Liver (tissue), 9 donors: ENCODE measurements around the gene RAB37. TPM values are rescaled to one million over a fixed set of nuclear protein-coding genes. Genes with fewer than 3 reads are reported as not detected.

ENCODE experiments used
- DNase-seq: peaks from one replicate; pipeline ENCODE4 v3.0.0-alpha.2; 2017; ENCODE audit warnings: low spot score
- H3K27ac ChIP-seq, 2 donors: one replicate each; pipeline ENCODE4 v1.7.0; 2013; ENCODE audit warnings: inconsistent platforms in 2 of 2, low read length in 2 of 2, control low read depth in 1 of 2, low read depth in 1 of 2, mild to moderate bottlenecking in 1 of 2
- H3K27me3 ChIP-seq, 4 donors: one replicate each; pipeline versions ENCODE4 v1.6.1 to v1.7.0; 2013; ENCODE audit warnings: low read length in 3 of 4, inconsistent platforms in 1 of 4, mild to moderate bottlenecking in 1 of 4, moderate library complexity in 1 of 4; ENCODE audit not compliant: control insufficient read depth in 4 of 4, insufficient read depth in 4 of 4
- H3K36me3 ChIP-seq, 4 donors: one replicate each; pipeline versions ENCODE4 v1.6.1 to v1.7.0; 2013; ENCODE audit warnings: low read length in 3 of 4, mild to moderate bottlenecking in 3 of 4, low read depth in 1 of 4, moderate library complexity in 1 of 4; ENCODE audit not compliant: control insufficient read depth in 4 of 4, insufficient read depth in 3 of 4
- H3K4me1 ChIP-seq, 4 donors: one replicate each; pipeline versions ENCODE4 v1.6.1 to v1.7.0; 2013; ENCODE audit warnings: low read length in 3 of 4, mild to moderate bottlenecking in 3 of 4, moderate library complexity in 1 of 4; ENCODE audit not compliant: control insufficient read depth in 4 of 4, insufficient read depth in 4 of 4
- H3K4me3 ChIP-seq, 3 donors: one replicate each; pipeline versions ENCODE4 v1.6.1 to v1.7.0; 2013; ENCODE audit warnings: low read length in 3 of 3, control low read depth in 1 of 3, low read depth in 1 of 3, mild to moderate bottlenecking in 1 of 3
- H3K9ac ChIP-seq, 2 donors: one replicate each; pipeline ENCODE4 v1.7.0; 2013; ENCODE audit warnings: low read length in 2 of 2, mild to moderate bottlenecking in 2 of 2, moderate library complexity in 2 of 2, control low read depth in 1 of 2, low read depth in 1 of 2
- H3K9me3 ChIP-seq, 4 donors: one replicate each; pipeline versions ENCODE4 v1.6.1 to v1.7.0; 2013; ENCODE audit warnings: low read length in 3 of 4; ENCODE audit not compliant: control insufficient read depth in 4 of 4
- ATF3 ChIP-seq: IDR thresholded peaks from 2 replicates; pipeline ENCODE4 v1.6.1; 2016; ENCODE audit warnings: antibody characterized with exemption
- CTCF ChIP-seq: fragments of 150-350 bp; IDR thresholded peaks from 2 replicates; pipeline ENCODE4 v1.5.1; 2017; ENCODE audit warnings: improper control_type of control experiment, low read depth, low read length; ENCODE audit not compliant: missing input control
- EGR1 ChIP-seq, 2 donors: IDR thresholded peaks; 2 replicates each; pipeline ENCODE4 v1.6.1; 2016 to 2018; ENCODE audit warnings: antibody characterized with exemption in 2 of 2, low read depth in 2 of 2
- FOXA1 ChIP-seq: IDR thresholded peaks from 2 replicates; pipeline ENCODE4 v1.6.1; 2016; ENCODE audit warnings: antibody characterized with exemption
- FOXA2 ChIP-seq: IDR thresholded peaks from 2 replicates; pipeline ENCODE4 v1.6.1; 2016; ENCODE audit warnings: antibody characterized with exemption
- HNF4A ChIP-seq, 2 donors: conservative IDR thresholded peaks; 2 replicates each; pipeline ENCODE4 v1.6.1; 2016; ENCODE audit warnings: antibody characterized with exemption in 2 of 2, mild to moderate bottlenecking in 2 of 2
- HNF4G ChIP-seq: IDR thresholded peaks from 2 replicates; pipeline ENCODE4 v1.6.1; 2016; ENCODE audit warnings: antibody characterized with exemption
- JUND ChIP-seq, 2 donors: IDR thresholded peaks; 2 replicates each; pipeline ENCODE4 v1.6.1; 2016; ENCODE audit warnings: antibody characterized with exemption in 2 of 2
- MAX ChIP-seq: IDR thresholded peaks from 2 replicates; pipeline ENCODE4 v1.6.1; 2016; ENCODE audit warnings: antibody characterized with exemption
- NR2F2 ChIP-seq: IDR thresholded peaks from 2 replicates; pipeline ENCODE4 v1.6.1; 2016; ENCODE audit warnings: antibody characterized with exemption
- RAD21 ChIP-seq, 2 donors: IDR thresholded peaks; 2 replicates each; pipeline ENCODE4 v1.6.1; 2016; ENCODE audit warnings: antibody characterized with exemption in 2 of 2, mild to moderate bottlenecking in 2 of 2
- REST ChIP-seq: IDR thresholded peaks from 2 replicates; pipeline ENCODE4 v1.6.1; 2016; ENCODE audit warnings: antibody characterized with exemption, mild to moderate bottlenecking
- RXRA ChIP-seq, 2 donors: IDR thresholded peaks; 2 replicates each; pipeline ENCODE4 v1.6.1; 2017 to 2018; ENCODE audit warnings: antibody characterized with exemption in 2 of 2, mild to moderate bottlenecking in 1 of 2
- SP1 ChIP-seq: IDR thresholded peaks from 2 replicates; pipeline ENCODE4 v1.6.1; 2018; ENCODE audit warnings: antibody characterized with exemption, mild to moderate bottlenecking
- TAF1 ChIP-seq: conservative IDR thresholded peaks from 2 replicates; pipeline ENCODE4 v1.6.1; 2016; ENCODE audit warnings: antibody characterized with exemption, mild to moderate bottlenecking
- YY1 ChIP-seq: IDR thresholded peaks from 2 replicates; pipeline ENCODE4 v1.6.1; 2016; ENCODE audit warnings: antibody characterized with exemption, mild to moderate bottlenecking
- ZBTB33 ChIP-seq: IDR thresholded peaks from 2 replicates; pipeline ENCODE4 v1.6.1; 2016; ENCODE audit warnings: antibody characterized with exemption
- WGBS: extraction: QIAGEN DNeasy Blood & Tissue Kit; methylation state at CpG from one replicate; pipeline ENCODE4 v1.1.7; 2013; 5-methylcytosine and 5-hydroxymethylcytosine counted together
- polyA plus RNA-seq, 2 donors: library from polyadenylated mRNA; stranded (reverse) in 1 of 2; unstranded in 1 of 2; fragments of 200-250 nt in 1 of 2; fragments of >200 nt in 1 of 2; fragmentation: Nextera tagmentation in 1 of 2; extraction: Ambion mirVana in 1 of 2; gene quantifications; one replicate each; pipeline versions ENCODE4 v1.2.1 to v1.2.3, GENCODE V29; 2013 to 2015
- total RNA-seq, 2 donors: library from RNA; depleted of rRNA; stranded (reverse); fragments of >200 nt; gene quantifications; one replicate each; pipeline ENCODE4 v1.2.3, GENCODE V29; 2014
- donor health status: healthy.
- donor health status: healthy.
- donor health status: healthy.
- donor health status: healthy.
- donor health status: healthy.

The RAB37 gene
- total and polyA plus RNA-seq, 4 donors = 5.1 to 8.8 (median 5.6) TPM

- 70% methylated on average over 11 of the region's 11 CpGs for WGBS
- Histone ChIP-seq H3K9ac (no peak overlapping the region), H3K9me3 (no peaks in the 10 kb centered on the region)
These were observed 42.9 kb downstream of the RAB37 start for GRCh38 chr17:74779948-74780400.

GRCh38 chr17:74780443-74781238 is 43.6 kb downstream of the RAB37 start:
- Histone ChIP-seq H3K4me1 (peaks cover 2 to 22% (median 13%) of the 10 kb centered on the region in 4 donors), H3K4me3 (no peak overlapping the region)

More at GRCh38 chr17:74779948-74780400, 42.9 kb downstream of the RAB37 start:
- Histone ChIP-seq H3K4me3 (no peak overlapping the region), H3K4me1 (peaks cover 2 to 28% (median 19%) of the 10 kb centered on the region in 4 donors), H3K36me3 (no peaks in the 10 kb centered on the region), H3K27ac (peak overlapping the region in 1 of 2 donors; percentile 25), H3K27me3 (no peaks in the 10 kb centered on the region)
- no peak for DNase-seq
- TF ChIP-seq NR2F2 (peak; percentile 88), RXRA (IDR thresholded peaks at IDR 0.05) (peak in 1 of 2 donors; percentile 32), EGR1 (IDR thresholded peaks at IDR 0.05; ENCODE audit: low read depth in 2 of 2) (no peak)

GRCh38 chr17:74782571-74782970 is 45.5 kb downstream of the RAB37 start:
- Histone ChIP-seq H3K9me3 (no peaks in the 10 kb centered on the region), H3K36me3 (peaks cover 0 to 6% (median 2%) of the 10 kb centered on the region in 4 donors), H3K9ac (no peak overlapping the region), H3K4me3 (no peak overlapping the region), H3K27ac (no peak overlapping the region), H3K4me1 (peaks cover 0 to 10% (median 2%) of the 10 kb centered on the region in 4 donors), H3K27me3 (no peaks in the 10 kb centered on the region)
- no peak for DNase-seq
- WGBS = 90% methylated on average over 5 of the region's 5 CpGs
- TF ChIP-seq FOXA1 (no peak), REST (no peak), HNF4A (conservative IDR thresholded peaks at IDR 0.05) (no peak), NR2F2 (no peak), ATF3 (no peak), ZBTB33 (no peak), HNF4G (no peak), SP1 (no peak), FOXA2 (no peak), JUND (IDR thresholded peaks at IDR 0.05) (no peak), TAF1 (no peak), YY1 (no peak)

More at GRCh38 chr17:74780443-74781238, 43.6 kb downstream of the RAB37 start:
- no peaks in the 10 kb centered on the region for H3K9me3 ChIP-seq
- peaks cover 0 to 1% (median 0%) of the 10 kb centered on the region in 4 donors for H3K36me3 ChIP-seq
- no peaks in the 10 kb centered on the region for H3K27me3 ChIP-seq
- TF ChIP-seq EGR1 (IDR thresholded peaks at IDR 0.05; ENCODE audit: low read depth in 2 of 2) = no peak
- no peak for TF ChIP-seq MAX
- TF ChIP-seq CTCF = peak; percentile 60
- peak; percentile 84 to 88 for TF ChIP-seq RAD21 (IDR thresholded peaks at IDR 0.05)
- WGBS = 55% methylated on average over 7 of the region's 7 CpGs
- H3K27ac ChIP-seq = no peak overlapping the region
- no peak for DNase-seq
- H3K9ac ChIP-seq = no peak overlapping the region
